Activated CD4-positive, alpha-beta T cell treated with anti-CD3 and anti-CD28 coated beads, Interleukin-2, amount 50 U/mL, for 1 hour (primary cell): ENCODE measurements around the gene SSBP3.
"Not testable (repeated sequence)": the region's sequence is repeated elsewhere in the genome, so short reads cannot be mapped to it uniquely, and the experiment has no call there.

Experiments used
- DNase-seq: peaks from one replicate; pipeline ENCODE4 v3.0.0-alpha.2; 2020

Gene SSBP3

DNA sequence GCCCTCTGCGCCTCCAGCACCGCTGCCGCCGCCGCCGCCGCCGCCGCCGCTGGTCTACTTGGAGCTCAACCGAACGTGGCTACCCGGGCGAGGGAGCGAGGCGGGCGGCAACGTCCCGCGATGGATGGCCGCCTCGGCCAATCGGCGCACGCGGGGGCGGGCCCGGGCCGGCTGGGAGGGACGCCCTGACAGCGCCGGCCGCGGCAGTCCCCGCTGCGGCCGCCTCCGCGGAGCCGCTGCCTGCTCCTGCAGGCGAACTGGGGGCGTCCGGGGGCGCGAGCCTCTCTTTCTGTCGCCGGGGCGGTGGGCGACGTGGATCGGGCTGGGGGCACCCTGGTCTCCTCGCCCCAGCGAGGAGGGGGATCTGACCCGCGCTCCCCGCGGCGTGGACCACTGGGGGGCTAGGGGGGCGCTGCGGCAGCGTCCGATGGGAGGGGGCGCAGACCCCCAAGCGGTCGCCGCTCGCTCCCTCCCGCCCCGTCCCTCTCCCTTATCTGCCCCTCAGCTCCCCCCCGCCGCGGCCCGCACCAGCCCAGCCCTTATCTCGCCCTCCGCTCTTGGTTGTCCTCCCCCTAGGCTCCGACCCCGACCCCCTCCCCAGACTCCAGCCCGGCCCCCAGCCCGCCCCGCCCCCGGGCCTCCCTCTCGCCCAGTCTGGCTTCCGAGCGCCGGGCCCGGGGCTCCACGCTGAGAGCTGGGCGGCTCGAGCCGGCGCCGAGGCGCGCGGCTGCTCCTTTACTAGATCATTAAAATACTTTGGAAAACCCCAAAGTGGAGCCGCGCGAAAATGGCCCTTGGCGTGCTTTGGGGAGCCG is at the start of gene SSBP3:
SSBP3 (minus strand) TSS at position 56 of the 815 bp plus-strand sequence.
- DNase-seq: peak; percentile 89

GRCh38 chr1:54453509-54453908 is 47.3 kb upstream of the SSBP3 start:
- no peak for DNase-seq

GRCh38 chr1:54453022-54453421 is 46.8 kb upstream of the SSBP3 start:
- DNase-seq: no peak

DNA sequence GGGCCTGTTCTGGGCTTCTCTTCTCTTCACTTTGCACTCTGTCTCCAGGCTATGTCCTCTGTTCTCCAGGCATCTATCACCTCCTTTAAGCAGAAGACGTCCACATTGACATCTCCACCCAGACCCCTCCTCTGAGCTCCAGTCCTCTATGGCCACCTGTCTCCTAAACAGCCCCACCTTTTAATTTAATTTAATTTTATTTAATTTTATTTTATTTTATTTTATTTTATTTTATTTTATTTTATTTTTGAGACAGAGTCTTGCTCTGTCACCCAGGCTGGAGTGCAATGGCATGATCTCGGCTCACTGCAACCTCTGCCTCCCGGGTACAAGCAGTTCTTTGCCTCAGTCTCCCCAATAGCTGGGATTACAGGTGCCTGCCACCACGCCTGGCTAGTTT is 43.2 kb upstream of the SSBP3 start:
- DNase-seq: not testable (repeated sequence)

GRCh38 chr1:54448801-54449200 is 42.6 kb upstream of the SSBP3 start:
- not testable (repeated sequence) for DNase-seq

GRCh38 chr1:54447081-54447480 is 40.9 kb upstream of the SSBP3 start:
- DNase-seq: not testable (repeated sequence)

DNA sequence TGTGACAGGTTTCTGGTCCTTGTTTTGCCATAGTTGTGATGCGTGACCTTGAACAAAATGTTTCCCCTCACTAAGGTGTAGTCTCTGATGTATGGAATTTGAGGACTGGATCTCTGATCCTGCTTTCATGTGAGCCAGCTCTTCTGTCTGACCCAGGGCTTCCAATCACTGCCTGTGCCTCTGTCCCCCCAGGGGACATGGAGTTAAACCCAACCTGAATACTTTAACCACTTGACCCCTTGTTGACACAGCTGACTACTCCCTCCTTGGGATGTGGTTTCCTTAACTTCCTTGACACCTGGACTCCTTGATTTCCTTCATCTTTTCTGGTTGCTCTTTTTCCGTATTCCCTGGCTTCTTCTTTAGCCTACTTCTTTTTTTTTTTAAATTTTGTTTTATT is 36.0 kb upstream of the SSBP3 start:
- no peak for DNase-seq

- no peak for DNase-seq
Measured at GRCh38 chr1:54439550-54440223, 33.5 kb upstream of the SSBP3 start.

DNA sequence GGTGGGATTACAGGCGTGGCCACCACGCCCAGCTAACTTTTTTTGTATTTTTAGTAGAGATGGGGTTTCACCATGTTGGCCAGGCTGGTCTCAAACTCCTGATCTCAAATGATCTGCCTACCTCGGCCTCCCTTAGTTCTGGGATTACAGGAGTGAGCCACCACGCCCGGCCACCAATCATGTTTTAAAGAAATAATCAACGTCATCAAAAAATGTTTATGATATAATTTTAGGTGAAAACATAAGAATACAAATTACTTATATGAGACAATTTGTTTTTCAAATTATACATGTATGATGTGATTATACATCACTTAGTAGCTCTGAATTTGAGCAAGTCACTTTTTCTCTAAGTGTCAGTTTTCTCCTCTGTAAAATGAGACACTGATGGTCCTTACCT is 31.6 kb upstream of the SSBP3 start:
- no peak for DNase-seq

DNA sequence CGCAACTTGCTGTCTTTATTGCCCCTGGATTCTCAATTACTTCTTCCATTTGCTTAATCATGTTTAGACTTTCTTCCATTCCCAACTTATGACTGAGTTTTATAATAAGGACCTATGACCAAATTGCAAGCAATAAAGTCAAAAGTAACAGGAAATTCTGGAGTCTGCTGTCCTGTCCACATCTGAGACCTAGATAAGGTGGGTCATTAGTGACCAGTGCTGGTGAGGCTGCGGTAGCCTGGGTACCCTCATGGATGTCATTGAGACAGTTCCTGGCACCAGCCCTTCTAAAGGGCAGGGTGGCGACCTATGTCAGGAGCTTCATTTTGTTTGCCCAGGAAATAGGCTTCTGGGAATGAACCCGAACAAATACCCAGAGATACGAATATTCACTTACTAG is 30.6 kb upstream of the SSBP3 start:
- DNase-seq: no peak

DNA sequence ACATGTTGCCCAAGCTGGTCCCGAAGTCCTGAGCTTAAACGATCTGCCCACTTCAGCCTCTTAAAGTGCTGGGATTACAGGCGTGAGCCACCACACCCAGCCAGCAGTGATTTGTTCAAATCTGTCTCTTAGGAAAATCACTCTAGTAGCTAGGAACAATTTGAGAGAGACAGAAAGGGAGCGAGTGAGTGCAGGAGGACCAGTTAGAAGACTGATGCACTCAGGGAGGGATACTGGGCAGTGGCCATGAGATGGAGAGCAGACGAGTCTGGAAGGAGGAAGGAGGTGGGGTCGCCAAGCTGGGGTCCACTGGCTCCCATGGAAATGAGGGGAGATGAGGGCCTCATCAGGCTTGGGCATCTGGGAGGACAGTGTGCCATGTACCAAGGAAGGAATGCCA is 23.6 kb upstream of the SSBP3 start:
- DNase-seq: no peak

- no peak for DNase-seq
Measured at GRCh38 chr1:54428837-54429518, 22.8 kb upstream of the SSBP3 start.

DNA sequence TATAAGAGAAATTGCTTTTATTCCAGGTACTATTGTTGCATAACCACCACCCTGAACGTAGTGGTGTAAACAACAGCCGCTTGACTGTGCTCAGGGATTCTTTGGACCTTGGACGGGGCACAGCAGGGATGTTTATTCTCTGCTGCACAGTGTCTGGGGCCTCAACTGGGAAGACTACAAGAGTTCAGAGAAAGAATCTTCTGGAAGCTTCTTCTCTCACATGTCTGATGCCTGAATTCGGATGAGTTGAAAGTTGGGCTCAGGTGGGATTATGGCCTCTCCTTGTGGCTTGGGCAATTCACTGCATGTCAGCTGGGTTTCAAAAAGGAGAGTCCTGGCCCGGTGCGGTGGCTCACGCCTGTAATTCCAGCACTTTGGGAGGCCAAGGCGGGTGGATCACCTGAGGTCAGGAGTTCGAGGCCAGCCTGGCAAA is 19.0 kb upstream of the SSBP3 start:
- DNase-seq: no peak

GRCh38 chr1:54424398-54424797 is 18.2 kb upstream of the SSBP3 start:
- no peak for DNase-seq

GRCh38 chr1:54421101-54421504 is 14.9 kb upstream of the SSBP3 start:
- DNase-seq: no peak

- not testable (repeated sequence) for DNase-seq
Measured at GRCh38 chr1:54418598-54418997, 12.4 kb upstream of the SSBP3 start.

- no peak for DNase-seq
Measured at GRCh38 chr1:54417123-54417522, 10.9 kb upstream of the SSBP3 start.

GRCh38 chr1:54416435-54416834 is 10.2 kb upstream of the SSBP3 start:
- DNase-seq: no peak

DNA sequence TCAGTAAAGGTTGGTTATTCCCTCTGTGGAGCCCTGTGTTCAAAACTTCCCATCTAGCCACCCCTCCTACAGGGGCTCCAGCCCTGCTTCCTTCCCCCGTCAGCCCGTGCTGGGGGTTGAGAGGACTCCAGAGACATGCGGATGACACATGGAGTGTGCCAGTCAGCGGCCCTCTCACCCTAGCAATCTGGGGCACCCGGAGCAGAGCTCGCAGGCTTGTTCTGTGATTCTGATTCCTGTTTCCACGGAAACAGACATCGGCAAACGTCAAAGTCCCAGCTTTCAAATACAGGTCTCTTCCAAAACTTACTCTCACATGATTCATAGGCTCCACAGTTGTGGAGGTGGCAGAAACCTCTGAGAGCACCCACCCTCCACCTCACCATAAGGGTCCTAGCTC is 9.8 kb upstream of the SSBP3 start:
- no peak for DNase-seq

- DNase-seq: no peak
Measured at GRCh38 chr1:54415533-54415932, 9.3 kb upstream of the SSBP3 start.

DNA sequence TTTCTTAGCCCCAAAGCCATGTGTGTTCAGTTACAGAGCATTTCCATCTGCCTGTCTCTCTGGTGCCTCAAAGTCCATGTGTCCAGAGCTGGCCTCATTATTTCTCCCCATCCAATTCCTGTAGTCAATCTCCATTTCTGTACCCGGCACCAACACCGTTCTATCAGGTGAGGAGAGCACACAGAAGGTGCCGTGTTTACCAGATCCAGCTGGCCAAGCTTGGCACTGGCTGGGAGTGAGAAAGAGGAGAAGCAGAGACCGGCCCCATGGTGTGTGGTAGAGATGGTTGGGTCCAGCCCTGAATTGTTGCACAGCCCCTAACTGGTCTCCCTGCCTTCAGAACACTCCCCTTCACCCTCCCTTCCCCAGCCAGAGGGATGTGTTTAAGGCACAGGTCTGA is 7.5 kb upstream of the SSBP3 start:
- no peak for DNase-seq

GRCh38 chr1:54413295-54413694 is 7.1 kb upstream of the SSBP3 start:
- no peak for DNase-seq

GRCh38 chr1:54410359-54410758 is 4.2 kb upstream of the SSBP3 start:
- no peak for DNase-seq
